ENCODE results near the gene RSU1.
"Not testable (repeated sequence)": the region's sequence is repeated elsewhere in the genome, so short reads cannot be mapped to it uniquely, and the experiment has no call there.

The RSU1 gene

GRCh38 chr10:16777473-16778370 is 39.5 kb downstream of the RSU1 start:
- no peak for DNase-seq

- DNase-seq, result no peak
Observed at GRCh38 chr10:16776896-16777295, 40.3 kb downstream of the RSU1 start.

GRCh38 chr10:16773334-16773733 is 43.9 kb downstream of the RSU1 start:
- DNase-seq, result no peak

GRCh38 chr10:16770670-16771069 is 46.6 kb downstream of the RSU1 start:
- no peak for DNase-seq

- no peak for DNase-seq
Observed at GRCh38 chr10:16770141-16770540, 47.1 kb downstream of the RSU1 start.

GRCh38 chr10:16769331-16769730 is 47.9 kb downstream of the RSU1 start:
- no peak for DNase-seq

GRCh38 chr10:16768702-16769101 is 48.5 kb downstream of the RSU1 start:
- DNase-seq, result no peak

GRCh38 chr10:16765509-16766375 is 51.5 kb downstream of the RSU1 start:
- no peak for DNase-seq

- DNase-seq, result no peak
Observed at GRCh38 chr10:16761300-16761699, 55.9 kb downstream of the RSU1 start.

GRCh38 chr10:16756561-16757221 is 60.5 kb downstream of the RSU1 start:
- DNase-seq, result no peak

- no peak for DNase-seq
Observed at GRCh38 chr10:16754765-16755164, 62.5 kb downstream of the RSU1 start.

- DNase-seq, result not testable (repeated sequence)
Observed at GRCh38 chr10:16752849-16753248, 64.4 kb downstream of the RSU1 start.

GRCh38 chr10:16752099-16752498 is 65.1 kb downstream of the RSU1 start:
- no peak for DNase-seq

- no peak for DNase-seq
Observed at GRCh38 chr10:16751244-16751643, 66.0 kb downstream of the RSU1 start.

- no peak for DNase-seq
Observed at GRCh38 chr10:16750461-16750860, 66.8 kb downstream of the RSU1 start.

- DNase-seq, result no peak
Observed at GRCh38 chr10:16748749-16749148, 68.5 kb downstream of the RSU1 start.

GRCh38 chr10:16746856-16747255 is 70.4 kb downstream of the RSU1 start:
- DNase-seq, result no peak

GRCh38 chr10:16745061-16745460 is 72.2 kb downstream of the RSU1 start:
- DNase-seq, result peak; percentile 50

- no peak for DNase-seq
Observed at GRCh38 chr10:16742165-16742960, 74.9 kb downstream of the RSU1 start.

- DNase-seq, result no peak
Observed at GRCh38 chr10:16741540-16741939, 75.7 kb downstream of the RSU1 start.

GRCh38 chr10:16737420-16737819 is 79.8 kb downstream of the RSU1 start:
- DNase-seq, result no peak

- no peak for DNase-seq
Observed at GRCh38 chr10:16735671-16736070, 81.6 kb downstream of the RSU1 start.
